ENCODE measurements around the gene HCST.

DNA sequence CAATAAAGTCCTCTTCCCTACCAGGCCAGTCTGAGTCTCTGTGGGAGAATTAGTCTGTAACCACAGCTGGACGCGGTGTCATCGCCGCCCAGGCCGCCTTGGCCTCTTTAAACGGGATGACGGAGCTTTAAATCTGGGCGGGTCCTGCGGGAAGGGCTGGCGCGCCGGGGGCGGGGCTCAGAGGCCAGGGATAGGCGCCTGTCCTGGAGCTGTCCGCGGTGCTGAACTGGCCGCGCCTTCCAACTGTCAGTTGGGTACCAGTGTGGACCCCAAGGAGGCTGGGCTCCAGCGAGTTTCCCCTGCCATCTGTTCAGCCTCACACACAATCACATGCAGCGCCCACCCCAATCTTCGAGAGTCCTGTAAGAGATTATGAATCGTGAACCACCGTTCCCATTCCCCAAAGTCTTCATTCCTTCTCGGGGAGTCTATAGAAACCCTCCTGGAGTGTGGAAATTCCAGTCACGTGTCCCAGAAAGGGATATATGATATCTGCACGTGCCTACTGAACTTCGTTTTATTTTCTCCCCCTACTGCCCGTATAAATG lies 22.5 kb upstream of the HCST start:
- TF ChIP-seq EZH2 (IDR thresholded peaks at IDR 0.05) (no peak), POLR2AphosphoS5 (IDR thresholded peaks at IDR 0.05; ENCODE audit: borderline replicate concordance, low read depth, low read length) (no peak)
